Measurements from ENCODE around the gene LAMA2.

Gene LAMA2

DNA sequence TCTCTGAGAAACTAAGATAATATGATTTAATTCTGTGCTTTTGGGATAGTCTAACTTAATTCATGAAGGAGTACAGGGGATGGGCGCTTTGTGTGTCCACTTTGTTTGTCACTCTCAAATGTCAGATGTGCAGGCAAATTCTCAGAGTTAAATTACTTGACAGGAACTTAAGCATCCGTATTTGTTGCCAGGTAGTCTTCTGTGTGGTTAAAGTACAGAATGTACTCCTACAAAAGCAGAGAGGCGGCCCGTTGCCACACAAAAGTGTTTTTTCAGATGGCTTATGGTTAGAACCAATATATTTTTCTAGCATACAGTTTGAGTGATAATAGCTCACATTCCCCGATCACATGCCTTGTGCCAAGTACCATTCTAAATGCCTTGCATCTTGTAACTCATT, 234.4 kb downstream of the LAMA2 start:
- DNase-seq, result no peak
- TF ChIP-seq GATA1 (IDR thresholded peaks at IDR 0.05; ENCODE audit: low read depth, low read length) (no peak), POLR2A (IDR thresholded peaks at IDR 0.05; ENCODE audit: low read length) (no peak)

DNA sequence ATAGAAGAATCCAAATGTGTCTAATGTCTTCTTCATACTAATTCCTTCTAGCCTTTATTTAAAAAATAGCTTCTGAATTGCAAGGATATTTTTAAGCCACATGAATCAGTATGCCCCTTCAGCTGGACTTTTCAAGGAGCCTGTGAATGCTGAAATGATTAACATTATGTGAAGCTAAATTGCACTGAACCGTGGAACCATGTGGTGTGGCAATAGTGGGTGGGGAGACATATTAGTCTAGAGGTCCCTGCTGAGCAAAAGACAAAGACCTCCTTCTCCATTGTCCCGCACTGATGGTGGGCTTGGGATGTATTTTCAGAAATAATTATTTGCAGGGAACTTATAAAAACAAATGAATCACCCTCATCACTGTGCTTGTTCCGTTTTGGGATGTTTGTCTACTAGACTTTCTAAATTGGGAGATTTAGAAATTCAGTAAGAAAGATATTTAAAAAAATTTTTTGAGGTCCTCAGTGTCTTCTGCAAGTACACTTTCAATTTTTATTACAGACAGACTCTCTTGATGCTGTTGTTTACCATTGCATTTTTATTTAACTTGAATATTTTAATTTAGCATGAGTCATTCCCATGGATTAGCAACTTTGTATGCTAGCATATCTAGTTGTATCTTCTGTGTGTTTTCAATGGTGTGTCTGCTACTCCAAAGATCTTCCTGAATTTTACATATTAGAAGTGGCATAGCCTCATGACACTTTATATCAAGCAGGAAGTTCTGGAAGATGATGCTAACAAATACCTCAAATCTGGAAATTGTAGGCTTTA, 238.1 kb downstream of the LAMA2 start:
- DNase-seq, result no peak
- TF ChIP-seq POLR2A (IDR thresholded peaks at IDR 0.05; ENCODE audit: low read length) (no peak), GATA1 (IDR thresholded peaks at IDR 0.05; ENCODE audit: low read depth, low read length) (no peak)

DNA sequence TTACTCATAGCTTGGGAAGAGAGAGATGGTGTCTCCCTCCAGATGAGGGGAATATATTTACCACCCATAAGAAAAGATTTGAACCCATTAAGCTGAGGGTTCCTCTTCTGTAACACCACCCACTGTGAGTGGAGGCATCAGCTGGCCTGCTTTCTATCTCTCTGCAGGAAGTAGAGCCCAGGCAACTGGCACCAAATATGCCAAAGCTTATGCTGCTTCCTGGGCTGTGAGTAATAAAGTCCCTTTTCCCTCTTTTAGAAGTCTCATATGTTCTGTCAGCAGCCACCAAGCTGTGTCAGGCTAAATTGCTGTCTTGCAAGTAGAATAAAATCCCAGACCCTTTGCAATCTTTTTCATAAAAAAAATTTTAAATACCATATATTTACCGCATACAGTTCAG, 241.4 kb downstream of the LAMA2 start:
- DNase-seq, result no peak
- TF ChIP-seq POLR2A (IDR thresholded peaks at IDR 0.05; ENCODE audit: low read length), result no peak
- TF ChIP-seq GATA1 (IDR thresholded peaks at IDR 0.05; ENCODE audit: low read depth, low read length), result no peak

DNA sequence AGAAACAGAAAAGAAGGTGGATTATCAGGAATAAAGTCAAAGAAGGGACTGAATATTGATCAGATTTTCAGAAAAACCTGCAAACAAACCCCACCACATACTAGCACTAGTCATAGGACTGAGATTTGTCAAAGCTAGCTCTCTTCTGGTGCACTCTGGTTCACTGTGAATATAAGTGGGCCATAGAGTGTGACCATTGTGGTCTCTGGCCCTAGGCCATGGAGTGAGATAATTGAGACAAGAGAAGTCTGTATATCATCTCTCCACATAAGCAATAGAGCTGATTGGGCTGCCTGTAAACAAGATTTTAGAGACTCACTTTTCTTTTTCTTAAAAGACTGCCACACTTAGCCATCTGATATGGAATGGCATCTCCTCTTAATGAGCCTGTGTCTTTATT, 247.2 kb downstream of the LAMA2 start:
- TF ChIP-seq GATA1 (IDR thresholded peaks at IDR 0.05; ENCODE audit: low read depth, low read length), result no peak
- TF ChIP-seq POLR2A (IDR thresholded peaks at IDR 0.05; ENCODE audit: low read length), result no peak
- DNase-seq, result no peak

DNA sequence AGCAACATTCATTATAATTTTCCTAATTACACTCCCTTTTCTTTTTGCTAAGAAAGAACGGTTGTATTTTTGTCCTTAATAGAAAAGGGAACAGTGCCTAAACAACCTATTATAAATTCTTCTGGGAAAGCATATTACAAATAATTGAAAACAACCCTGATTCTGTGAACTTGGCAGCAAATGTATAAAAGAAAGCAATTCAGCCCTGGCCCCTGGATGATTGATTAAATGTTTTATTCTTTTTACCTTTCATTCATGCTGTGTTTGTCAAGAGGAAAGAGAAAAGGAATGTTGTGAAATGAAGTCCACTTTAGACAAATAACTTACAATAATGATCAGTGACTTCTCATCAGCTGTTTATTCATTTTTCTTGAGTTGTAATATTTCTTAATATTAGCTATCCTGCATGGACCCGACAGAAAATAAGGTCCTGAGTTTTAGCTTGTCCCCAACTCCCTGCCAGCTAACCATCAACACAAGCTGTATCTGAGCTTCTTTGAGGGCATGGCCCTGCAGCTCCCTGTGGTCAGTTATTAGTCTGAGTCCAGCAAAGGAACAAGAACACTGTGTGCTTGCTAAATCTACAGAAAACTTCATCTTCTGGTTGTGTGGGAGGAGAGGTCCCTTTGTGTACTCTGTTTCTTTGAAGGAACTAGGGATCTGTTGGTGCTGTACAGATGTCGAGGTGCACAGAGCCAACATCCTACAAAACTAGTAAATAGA, 248.2 kb downstream of the LAMA2 start:
- TF ChIP-seq GATA1 (IDR thresholded peaks at IDR 0.05; ENCODE audit: low read depth, low read length) (no peak), POLR2A (IDR thresholded peaks at IDR 0.05; ENCODE audit: low read length) (no peak)
- DNase-seq, result no peak

DNA sequence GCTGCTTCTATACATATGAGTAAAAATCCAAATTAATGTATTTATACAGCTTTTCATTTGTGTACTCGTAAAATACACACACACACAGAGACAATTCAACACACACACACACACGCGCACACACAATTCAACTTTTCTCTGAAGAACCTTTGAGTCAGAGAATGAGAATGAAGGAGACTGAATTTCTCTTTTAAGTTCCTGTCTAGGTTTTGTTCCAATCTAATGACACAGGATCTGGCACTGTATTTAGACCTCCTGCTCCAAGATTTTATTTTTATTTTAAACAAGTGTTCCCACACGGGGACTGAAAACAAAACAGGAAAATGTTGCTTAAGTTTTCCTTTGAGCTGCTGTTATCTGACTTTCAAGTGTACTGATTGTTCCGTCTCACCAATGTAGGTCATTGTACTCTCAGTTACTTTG, 250.8 kb downstream of the LAMA2 start:
- TF ChIP-seq GATA1 (IDR thresholded peaks at IDR 0.05; ENCODE audit: low read depth, low read length), result no peak
- no peak for TF ChIP-seq POLR2A (IDR thresholded peaks at IDR 0.05; ENCODE audit: low read length)
- DNase-seq, result no peak

DNA sequence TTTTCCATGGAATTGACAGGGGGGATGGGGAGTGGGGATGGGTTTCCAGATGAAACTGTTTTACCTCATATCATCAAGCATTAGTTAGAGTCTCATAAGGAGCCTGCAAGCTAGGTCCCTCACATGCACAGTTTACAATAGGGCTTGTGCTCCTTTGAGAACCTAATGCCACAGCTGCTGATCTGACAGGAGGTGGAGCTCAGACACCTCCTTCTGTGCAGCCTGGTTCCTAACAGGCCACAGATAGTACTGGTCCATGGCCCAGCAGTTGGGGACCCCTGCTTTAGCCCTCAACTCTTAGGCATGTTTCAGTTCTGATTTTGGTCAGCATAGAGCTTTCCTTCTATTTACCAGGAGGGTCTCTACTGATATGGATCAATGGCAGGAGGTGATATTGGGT, 251.6 kb downstream of the LAMA2 start:
- TF ChIP-seq POLR2A (IDR thresholded peaks at IDR 0.05; ENCODE audit: low read length), result no peak
- no peak for DNase-seq

DNA sequence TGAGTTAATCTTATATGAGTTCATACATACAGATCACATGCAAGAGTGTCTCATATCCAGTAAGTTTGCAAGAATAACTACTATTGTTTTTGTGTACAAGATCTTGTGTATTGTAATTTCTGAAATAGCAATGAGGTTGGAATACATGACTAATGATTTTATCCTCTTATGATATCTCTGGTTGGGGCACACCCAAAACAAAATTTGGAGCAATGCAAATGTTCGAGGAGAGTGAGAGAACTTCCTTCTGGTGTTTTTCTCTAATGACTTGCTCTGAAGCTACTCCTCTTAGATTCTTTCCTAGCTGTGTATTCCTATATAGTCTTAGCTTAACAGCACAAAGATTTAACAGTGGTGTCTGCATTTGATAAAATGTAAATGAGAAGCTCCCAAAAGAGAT, 252.5 kb downstream of the LAMA2 start:
- TF ChIP-seq POLR2A (IDR thresholded peaks at IDR 0.05; ENCODE audit: low read length) (no peak), GATA1 (IDR thresholded peaks at IDR 0.05; ENCODE audit: low read depth, low read length) (no peak)
- no peak for DNase-seq

DNA sequence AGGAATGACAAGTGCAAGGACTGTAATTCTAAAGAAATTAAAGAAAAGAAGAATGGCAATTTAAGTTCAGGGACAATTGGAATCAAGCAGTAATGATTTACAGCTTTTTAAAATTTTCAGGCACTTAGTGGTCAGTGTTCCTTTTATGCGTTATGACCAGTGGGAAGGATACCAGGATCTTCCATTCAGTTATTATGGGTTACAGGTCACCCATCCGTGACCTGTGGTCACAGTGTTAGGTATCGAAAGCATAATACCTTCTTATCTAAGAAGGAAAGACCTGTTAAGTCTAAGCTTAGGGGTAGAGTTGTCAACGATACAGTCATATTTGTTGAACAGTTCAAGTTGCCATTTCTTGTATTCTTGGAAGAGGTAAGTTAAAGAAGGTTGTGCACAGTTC, 253.8 kb downstream of the LAMA2 start:
- no peak for DNase-seq
- TF ChIP-seq POLR2A (IDR thresholded peaks at IDR 0.05; ENCODE audit: low read length) (no peak), GATA1 (IDR thresholded peaks at IDR 0.05; ENCODE audit: low read depth, low read length) (no peak)

DNA sequence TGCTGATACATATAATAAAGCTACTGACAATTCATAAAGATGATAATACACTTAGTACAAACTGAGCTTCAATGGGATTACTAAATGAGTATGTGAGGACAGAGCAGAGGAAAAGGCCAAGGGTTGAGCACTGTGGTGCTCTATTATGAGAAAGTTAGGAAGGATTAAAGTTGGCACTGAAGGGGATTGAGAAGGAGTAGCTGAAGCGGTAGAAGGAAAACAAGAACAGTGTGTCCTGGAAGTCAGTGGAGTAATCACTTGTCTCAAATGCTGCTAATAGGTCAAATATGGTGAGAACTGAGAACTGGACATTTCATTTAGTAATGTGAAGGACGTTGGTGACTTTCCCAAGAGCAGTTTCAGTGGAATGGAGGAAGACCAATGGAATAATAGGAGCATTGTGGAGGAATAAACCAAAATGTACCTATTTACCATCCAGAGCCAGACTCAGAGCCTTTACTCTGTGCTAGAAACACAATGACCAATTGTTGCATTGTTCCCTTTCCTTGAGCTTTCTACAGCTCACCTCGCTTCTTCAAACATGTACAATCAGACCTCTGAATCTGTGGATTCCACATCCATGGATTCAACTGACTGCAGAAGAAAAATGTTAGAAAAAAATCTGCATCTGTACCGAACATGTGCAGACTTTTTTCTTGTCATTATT, 255.9 kb downstream of the LAMA2 start:
- no peak for DNase-seq
- TF ChIP-seq POLR2A (IDR thresholded peaks at IDR 0.05; ENCODE audit: low read length) (no peak), GATA1 (IDR thresholded peaks at IDR 0.05; ENCODE audit: low read depth, low read length) (no peak)

DNA sequence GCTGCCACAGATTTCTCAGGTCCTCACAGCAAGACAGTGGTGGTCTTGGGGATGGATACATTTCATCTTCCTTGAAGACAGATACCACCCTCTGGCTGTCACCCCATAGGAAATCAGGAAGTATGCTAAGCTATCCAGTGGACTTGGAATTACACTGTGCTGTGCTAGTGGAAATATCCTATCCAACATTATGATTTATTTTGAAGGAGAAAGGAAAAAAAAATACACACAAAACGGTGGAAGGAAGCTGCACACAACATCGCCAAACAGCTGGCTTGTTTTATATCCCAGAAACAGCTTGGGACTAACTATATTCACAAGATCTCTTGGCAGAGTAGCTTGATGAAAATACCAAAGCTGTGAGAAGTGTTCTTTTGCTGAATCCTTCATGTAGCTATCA, 257.6 kb downstream of the LAMA2 start:
- TF ChIP-seq GATA1 (IDR thresholded peaks at IDR 0.05; ENCODE audit: low read depth, low read length), result no peak
- no peak for TF ChIP-seq POLR2A (IDR thresholded peaks at IDR 0.05; ENCODE audit: low read length)
- DNase-seq, result no peak

DNA sequence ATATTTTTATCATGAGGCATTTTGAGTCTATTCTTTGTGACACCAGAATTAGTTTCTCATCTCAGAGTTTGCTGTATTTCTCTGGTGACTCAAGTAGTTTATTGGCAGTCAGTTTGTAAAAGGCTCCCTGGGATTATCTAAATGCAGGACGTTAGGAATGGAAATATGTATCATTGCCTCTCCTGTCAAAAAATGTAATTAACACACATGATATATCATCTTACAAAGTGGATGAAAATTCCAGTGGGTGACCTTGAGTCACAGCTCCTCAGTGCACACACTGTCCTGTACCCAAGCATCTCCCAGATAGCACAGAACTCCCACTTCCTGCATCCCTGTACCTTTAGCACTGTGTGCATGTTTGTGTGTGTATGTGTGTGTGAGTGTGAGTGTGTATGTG, 258.6 kb downstream of the LAMA2 start:
- TF ChIP-seq GATA1 (IDR thresholded peaks at IDR 0.05; ENCODE audit: low read depth, low read length) (no peak), POLR2A (IDR thresholded peaks at IDR 0.05; ENCODE audit: low read length) (no peak)
- DNase-seq, result no peak

DNA sequence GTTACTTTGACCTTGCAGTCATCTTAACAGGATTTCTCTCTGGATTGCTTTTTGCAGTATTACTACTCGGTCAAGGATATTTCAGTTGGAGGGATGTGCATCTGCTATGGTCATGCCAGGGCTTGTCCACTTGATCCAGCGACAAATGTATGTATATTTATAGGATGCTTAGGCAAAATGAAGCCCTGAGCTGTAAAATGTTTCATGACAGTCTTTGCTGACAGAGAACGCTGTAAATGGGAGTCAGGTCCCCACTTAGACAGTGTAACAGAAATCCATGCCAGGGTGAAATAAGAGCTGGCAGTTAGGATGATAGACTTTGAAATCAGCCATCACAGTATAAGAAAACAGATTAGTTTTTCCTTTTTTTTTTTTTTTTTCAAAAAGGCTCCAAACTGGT, 264.0 kb downstream of the LAMA2 start:
- no peak for TF ChIP-seq GATA1 (IDR thresholded peaks at IDR 0.05; ENCODE audit: low read depth, low read length)
- TF ChIP-seq POLR2A (IDR thresholded peaks at IDR 0.05; ENCODE audit: low read length), result no peak
- no peak for DNase-seq

DNA sequence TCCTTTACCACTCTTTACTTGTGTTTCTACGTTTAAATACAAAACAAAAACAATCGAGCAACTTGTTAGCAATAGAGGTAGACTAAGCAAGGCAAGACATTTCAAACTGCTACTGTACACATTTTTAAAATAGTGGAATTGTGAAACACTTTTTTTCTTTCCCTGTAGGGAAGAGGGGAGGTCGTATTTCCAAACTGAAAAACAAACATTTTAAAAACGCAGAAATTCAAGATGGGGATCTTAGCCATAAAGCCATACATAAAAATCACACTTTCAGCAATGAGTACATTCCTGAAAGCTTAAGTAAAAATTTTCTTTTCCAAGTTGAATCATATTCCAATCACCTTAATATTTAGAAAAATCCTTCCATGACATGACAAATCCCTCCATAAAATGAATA, 267.6 kb downstream of the LAMA2 start:
- TF ChIP-seq GATA1 (IDR thresholded peaks at IDR 0.05; ENCODE audit: low read depth, low read length) (no peak), POLR2A (IDR thresholded peaks at IDR 0.05; ENCODE audit: low read length) (no peak)
- DNase-seq, result no peak

Data from erythroblast (primary cell).